C4-2B (cell line): ENCODE data around the gene CSMD2.

Experiments
- H3K27ac ChIP-seq: fragments of 450-650 bp; 2 replicates; pipeline ENCODE4 v1.5.1; 2017
- CTCF ChIP-seq: fragments of 450-650 bp; conservative IDR thresholded peaks from 2 replicates; pipeline ENCODE4 v1.5.1; 2017; ENCODE audit warnings: mild to moderate bottlenecking
- ZFX ChIP-seq: fragments of 450-650 bp; IDR thresholded peaks from 2 replicates; pipeline ENCODE4 v1.6.1; 2017

The CSMD2 gene

GRCh38 chr1:33997127-33998036, 167.6 kb downstream of the CSMD2 start:
- H3K27ac ChIP-seq = no peak overlapping the region
- TF ChIP-seq CTCF = no peak
- no peak for TF ChIP-seq ZFX

- no peak for TF ChIP-seq ZFX
- no peak for TF ChIP-seq CTCF
- no peak overlapping the region for H3K27ac ChIP-seq
Measured at GRCh38 chr1:33996281-33996680, 168.7 kb downstream of the CSMD2 start.

DNA sequence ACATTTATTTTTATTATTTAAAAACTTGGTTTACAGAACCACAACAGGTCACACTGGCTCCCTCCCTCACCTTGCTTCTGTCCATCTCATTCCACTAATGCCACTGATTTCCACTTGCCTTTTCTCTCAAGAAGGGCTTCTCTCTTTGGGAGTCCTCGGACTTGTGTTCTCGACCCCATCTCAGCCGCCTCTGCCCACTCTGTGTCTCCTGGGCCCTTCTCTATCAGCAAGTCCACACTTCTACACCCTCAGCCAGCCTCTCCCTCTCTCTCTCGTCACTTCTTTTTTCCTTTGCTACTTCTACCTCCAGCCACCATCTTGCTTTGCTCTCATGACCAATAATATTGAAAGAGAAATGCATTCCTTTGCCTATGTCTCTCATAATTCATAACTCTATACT, 171.7 kb downstream of the CSMD2 start:
- TF ChIP-seq ZFX = no peak
- no peak for TF ChIP-seq CTCF
- no peak overlapping the region for H3K27ac ChIP-seq

GRCh38 chr1:33990281-33990680, 174.7 kb downstream of the CSMD2 start:
- no peak overlapping the region for H3K27ac ChIP-seq
- TF ChIP-seq CTCF (no peak), ZFX (no peak)

DNA sequence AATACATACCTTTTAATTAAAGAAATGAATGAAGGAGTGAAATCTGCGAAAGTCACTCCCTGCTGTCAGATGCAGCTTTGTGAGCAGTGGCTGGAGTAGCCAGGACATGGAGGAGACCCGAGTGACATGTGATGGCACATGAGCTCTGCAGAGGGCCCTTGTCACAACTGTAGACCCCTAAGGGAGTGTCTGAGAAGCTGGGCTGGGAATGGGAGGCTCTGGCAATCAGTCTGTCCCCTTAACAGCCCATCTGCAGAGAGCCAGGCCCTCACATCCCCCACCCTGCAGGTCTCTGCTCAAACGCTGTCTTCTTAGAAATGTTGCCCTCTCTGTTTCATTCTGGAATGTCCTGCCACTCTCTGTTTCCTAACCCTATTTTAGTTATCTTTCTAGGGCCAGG, 176.9 kb downstream of the CSMD2 start:
- TF ChIP-seq ZFX = no peak
- TF ChIP-seq CTCF = no peak
- no peak overlapping the region for H3K27ac ChIP-seq

- TF ChIP-seq ZFX = no peak
- TF ChIP-seq CTCF = no peak
- no peak overlapping the region for H3K27ac ChIP-seq
Measured at GRCh38 chr1:33986390-33987095, 178.5 kb downstream of the CSMD2 start.

- TF ChIP-seq ZFX (no peak), CTCF (no peak)
- no peak overlapping the region for H3K27ac ChIP-seq
Measured at GRCh38 chr1:33985656-33986055, 179.4 kb downstream of the CSMD2 start.
